Stimulated activated CD8-positive, alpha-beta memory T cell treated with anti-CD3 and anti-CD28 coated beads, Interleukin-7, amount 100 ng/mL, for 1 hour (primary cell): Measurements from ENCODE around the gene LGI1.

Experiments
- DNase-seq, 2 donors: peaks; one replicate each; pipeline ENCODE4 v3.0.0-alpha.2; 2020; ENCODE audit warnings: low read depth in 2 of 2

Gene LGI1

GRCh38 chr10:93757801-93758507, at the start of gene LGI1:
TSS of gene LGI1 (plus strand) at chr10:93757936. CDS start at chr10:93758145, 209 bp downstream.
- DNase-seq = no peak

- DNase-seq = no peak
Observed at GRCh38 chr10:93710333-93710909, 47.3 kb upstream of the LGI1 start.

- no peak for DNase-seq
Observed at GRCh38 chr10:93711891-93712290, 45.8 kb upstream of the LGI1 start.

- no peak for DNase-seq
Observed at GRCh38 chr10:93712593-93712992, 45.1 kb upstream of the LGI1 start.

GRCh38 chr10:93715345-93715744, 42.4 kb upstream of the LGI1 start:
- no peak for DNase-seq

- no peak for DNase-seq
Observed at GRCh38 chr10:93716766-93717165, 41.0 kb upstream of the LGI1 start.

GRCh38 chr10:93718937-93719725, 38.6 kb upstream of the LGI1 start:
- no peak for DNase-seq

GRCh38 chr10:93719901-93720300, 37.8 kb upstream of the LGI1 start:
- no peak for DNase-seq

GRCh38 chr10:93722550-93722949, 35.2 kb upstream of the LGI1 start:
- no peak for DNase-seq

GRCh38 chr10:93723153-93723552, 34.6 kb upstream of the LGI1 start:
- DNase-seq = no peak

- no peak for DNase-seq
Observed at GRCh38 chr10:93726024-93726423, 31.7 kb upstream of the LGI1 start.

- no peak for DNase-seq
Observed at GRCh38 chr10:93741367-93741766, 16.4 kb upstream of the LGI1 start.

- no peak for DNase-seq
Observed at GRCh38 chr10:93742633-93743349, 14.9 kb upstream of the LGI1 start.

- no peak for DNase-seq
Observed at GRCh38 chr10:93745408-93746065, 12.2 kb upstream of the LGI1 start.

- DNase-seq = no peak
Observed at GRCh38 chr10:93746844-93747284, 10.9 kb upstream of the LGI1 start.

GRCh38 chr10:93749218-93749799, 8.4 kb upstream of the LGI1 start:
- no peak for DNase-seq

- no peak for DNase-seq
Observed at GRCh38 chr10:93751124-93751523, 6.6 kb upstream of the LGI1 start.

- no peak for DNase-seq
Observed at GRCh38 chr10:93751832-93752231, 5.9 kb upstream of the LGI1 start.

- no peak for DNase-seq
Observed at GRCh38 chr10:93752761-93753160, 5.0 kb upstream of the LGI1 start.

GRCh38 chr10:93753621-93754250, 4.0 kb upstream of the LGI1 start:
- no peak for DNase-seq

- DNase-seq = no peak
Observed at GRCh38 chr10:93754761-93755160, 3.0 kb upstream of the LGI1 start.
